Cardiac septum (tissue), 1 donor: ENCODE measurements around the gene UBE2S. TPM values are rescaled to one million over a fixed set of nuclear protein-coding genes. Genes with fewer than 3 reads are reported as not detected.
A peak's percentile ranks its signal among the peaks of the same experiment; 100 is the strongest.
"Not testable (repeated sequence)": the region's sequence is repeated elsewhere in the genome, so short reads cannot be mapped to it uniquely, and the experiment has no call there.

ENCODE experiments used
- DNase-seq: peaks from one replicate; pipeline ENCODE4 v3.0.0-alpha.2; 2020; ENCODE audit warnings: low spot score
- intact Hi-C: fragments of 100-400 bp; cut with DNase I; formaldehyde crosslinking; loops from one replicate; pipeline ENCODE4 v1.14.0; 2022
- total RNA-seq: library from RNA; stranded (reverse); fragmentation: NEBNext Ultra II Directional; extraction: Animal tissue kit (Norgen Biotek cat#: 25700); gene quantifications from one replicate; pipeline ENCODE4 v1.2.1, GENCODE V29; 2021
- donor health status: DM: no; HTN: no; CAD: no.

Gene UBE2S
- total RNA-seq, 1 donor from 2014 or later = 28.4 TPM

GRCh38 chr19:55409179-55409578 lies 1.6 kb upstream of the UBE2S start:
- DNase-seq = not testable (repeated sequence)
- intact Hi-C loops = loop anchor here (5.0 kb wide), 2 partner anchors 53 to 267 kb away; partner anchors contain the start of genes C19orf85 and ISOC2

GRCh38 chr19:55408533-55408872 lies 915 bp upstream of the UBE2S start:
- DNase-seq = no peak
- intact Hi-C loops = loop anchor here (5.0 kb wide), 2 partner anchors 54 to 266 kb away; partner anchors contain the start of genes C19orf85 and ISOC2

- intact Hi-C loops = loop anchor here (5.0 kb wide), 2 partner anchors 54 to 266 kb away; partner anchors contain the start of genes C19orf85 and ISOC2
- DNase-seq = peak; percentile 99
These were observed 378 bp upstream of the UBE2S start for GRCh38 chr19:55407800-55408532.

GRCh38 chr19:55406826-55407549 lies 600 bp downstream of the UBE2S start:
- no peak for DNase-seq
- intact Hi-C loops = loop anchor here (5.0 kb wide), 2 partner anchors 55 to 265 kb away; partner anchors contain the start of genes C19orf85 and ISOC2

- no peak for DNase-seq
- intact Hi-C loops = loop anchor here (5.0 kb wide), 2 partner anchors 56 to 264 kb away; partner anchors contain the start of genes C19orf85 and ISOC2
These were observed 1.3 kb downstream of the UBE2S start for GRCh38 chr19:55406091-55406825.

GRCh38 chr19:55405638-55406037 lies 1.9 kb downstream of the UBE2S start:
- DNase-seq = no peak
- intact Hi-C loops = loop anchor here (2.0 to 5.0 kb wide), 3 partner anchors 19 to 263 kb away; partner anchors contain the start of genes C19orf85 and ISOC2

GRCh38 chr19:55402509-55402908 lies 5.1 kb downstream of the UBE2S start:
- intact Hi-C loops = no loop called here
- no peak for DNase-seq

- intact Hi-C loops = not testable (repeated sequence)
These were observed 6.2 kb downstream of the UBE2S start for GRCh38 chr19:55401390-55401789.

GRCh38 chr19:55400281-55401087 lies 7.1 kb downstream of the UBE2S start:
- no peak for DNase-seq
- intact Hi-C loops = no loop called here

More at GRCh38 chr19:55401390-55401789, 6.2 kb downstream of the UBE2S start:
- not testable (repeated sequence) for DNase-seq

- intact Hi-C loops = no loop called here
- DNase-seq = no peak
These were observed 9.2 kb downstream of the UBE2S start for GRCh38 chr19:55398200-55398925.

- intact Hi-C loops = no loop called here
- DNase-seq = no peak
These were observed 14.5 kb downstream of the UBE2S start for GRCh38 chr19:55392820-55393761.

- no peak for DNase-seq
- intact Hi-C loops = no loop called here
These were observed 15.6 kb downstream of the UBE2S start for GRCh38 chr19:55391702-55392615.

GRCh38 chr19:55391191-55391670 lies 16.4 kb downstream of the UBE2S start:
- intact Hi-C loops = no loop called here
- DNase-seq = no peak

- intact Hi-C loops = no loop called here
- DNase-seq = no peak
These were observed 17.1 kb downstream of the UBE2S start for GRCh38 chr19:55390461-55390880.

- no peak for DNase-seq
- intact Hi-C loops = no loop called here
These were observed 17.9 kb downstream of the UBE2S start for GRCh38 chr19:55389386-55390317.
